Suprapubic skin (tissue), 4 donors: ENCODE data around the gene PRMT3. TPM values are rescaled to one million over a fixed set of nuclear protein-coding genes. Genes with fewer than 3 reads are reported as not detected.

Experiments used
- DNase-seq, 2 donors: peaks; one replicate each; pipeline ENCODE4 v3.0.0-alpha.2; 2019; ENCODE audit warnings: low spot score in 2 of 2
- H3K27ac ChIP-seq: fragments of 200-600 bp; sonication (generic); one replicate; pipeline ENCODE4 v1.5.1; 2019
- H3K27me3 ChIP-seq: fragments of 200-600 bp; sonication (generic); one replicate; pipeline ENCODE4 v1.5.1; 2019
- H3K36me3 ChIP-seq: fragments of 200-600 bp; sonication (generic); one replicate; pipeline ENCODE4 v1.5.1; 2019
- H3K4me1 ChIP-seq: fragments of 200-600 bp; sonication (generic); one replicate; pipeline ENCODE4 v1.5.1; 2019
- H3K4me3 ChIP-seq: fragments of 200-600 bp; sonication (generic); one replicate; pipeline ENCODE4 v1.5.1; 2019; ENCODE audit warnings: mild to moderate bottlenecking
- H3K9me3 ChIP-seq: fragments of 200-600 bp; sonication (generic); one replicate; pipeline ENCODE4 v1.5.1; 2019
- EP300 ChIP-seq: sonication (generic); formaldehyde crosslinking; IDR thresholded peaks from one replicate; pipeline ENCODE4 v1.6.1; 2017; ENCODE audit warnings: antibody characterized with exemption
- POLR2A ChIP-seq, 2 donors: fragments of 450-650 bp; IDR thresholded peaks; one replicate each; pipeline ENCODE4 v1.6.1; 2017; ENCODE audit warnings: antibody characterized with exemption in 2 of 2, mild to moderate bottlenecking in 2 of 2, moderate library complexity in 2 of 2
- POLR2AphosphoS5 ChIP-seq, 3 donors: sonication (generic); formaldehyde crosslinking; IDR thresholded peaks; one replicate each; pipeline ENCODE4 v1.6.1; 2017; ENCODE audit warnings: antibody characterized with exemption in 3 of 3
- WGBS: methylation state at CpG from one replicate; pipeline ENCODE4 v1.1.5; 2018; 5-methylcytosine and 5-hydroxymethylcytosine counted together
- total RNA-seq, 4 donors: library from RNA; depleted of rRNA; stranded (reverse); fragments of >200 nt; gene quantifications; one replicate each; pipeline ENCODE4 v1.1.0, GENCODE V29; 2016
- TF ChIP-seq, protein P1 (sequence below), 2 donors: fragments of 200-600 bp in 1 of 2; fragments of 450-650 bp in 1 of 2; sonication (generic) in 1 of 2; IDR thresholded peaks; one replicate each; pipeline ENCODE4 v1.5.1; 2016 to 2019; ENCODE audit warnings: antibody characterized with exemption in 2 of 2, mild to moderate bottlenecking in 1 of 2, moderate library complexity in 1 of 2

The PRMT3 gene
- total RNA-seq, 4 donors from 2014 or later, result 13.3 to 19.7 (median 15.5) TPM

DNA sequence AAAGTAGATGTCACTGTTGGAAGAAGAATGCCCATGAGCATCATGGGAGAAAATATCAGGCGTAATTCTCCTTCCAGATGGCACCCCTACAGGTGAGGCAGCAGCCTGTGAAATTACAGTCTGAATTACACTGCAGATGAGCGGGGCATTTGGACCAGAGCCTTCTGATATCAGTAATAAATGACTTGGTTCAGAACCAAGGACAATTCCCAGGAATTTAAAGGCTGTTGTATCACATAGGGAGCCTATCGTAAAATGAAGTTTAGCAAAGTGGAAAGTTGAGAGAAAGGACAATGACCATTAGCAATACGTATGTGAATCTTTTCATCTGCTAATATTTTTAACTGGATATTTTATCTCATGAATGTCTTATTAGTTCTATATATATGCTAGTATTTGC lies 61.3 kb downstream of the PRMT3 start:
- Histone ChIP-seq H3K4me1 (peaks cover 6% of the 10 kb centered on the region), H3K36me3 (no peaks in the 10 kb centered on the region), H3K27me3 (no peaks in the 10 kb centered on the region), H3K4me3 (no peak overlapping the region), H3K27ac (no peak overlapping the region), H3K9me3 (no peaks in the 10 kb centered on the region)
- TF ChIP-seq POLR2AphosphoS5 (IDR thresholded peaks at IDR 0.05), result no peak
- no peak for DNase-seq
- 98% methylated on average over 4 of the region's 4 CpGs for WGBS

DNA sequence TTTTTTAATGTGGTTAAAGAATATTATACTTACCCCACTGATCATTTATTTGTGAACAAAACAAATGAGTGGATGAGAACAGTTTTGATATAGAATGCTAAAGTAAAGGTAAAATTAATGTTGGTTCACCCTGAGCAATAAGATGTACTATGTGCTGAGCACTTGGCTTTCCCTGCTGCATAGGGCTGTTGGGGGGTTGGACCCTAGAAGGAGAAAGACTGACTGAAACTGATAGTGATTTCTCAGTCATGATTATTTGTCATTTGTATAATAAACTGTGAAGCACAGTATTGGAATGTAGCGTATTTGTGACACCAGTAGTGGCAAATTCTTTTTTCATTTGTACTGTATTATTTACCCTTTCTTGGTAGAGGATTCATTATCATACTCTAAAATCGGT lies 63.3 kb downstream of the PRMT3 start:
- TF ChIP-seq POLR2AphosphoS5 (IDR thresholded peaks at IDR 0.05) (no peak), POLR2A (IDR thresholded peaks at IDR 0.05) (no peak), EP300 (no peak)
- TF ChIP-seq, protein P1, sequence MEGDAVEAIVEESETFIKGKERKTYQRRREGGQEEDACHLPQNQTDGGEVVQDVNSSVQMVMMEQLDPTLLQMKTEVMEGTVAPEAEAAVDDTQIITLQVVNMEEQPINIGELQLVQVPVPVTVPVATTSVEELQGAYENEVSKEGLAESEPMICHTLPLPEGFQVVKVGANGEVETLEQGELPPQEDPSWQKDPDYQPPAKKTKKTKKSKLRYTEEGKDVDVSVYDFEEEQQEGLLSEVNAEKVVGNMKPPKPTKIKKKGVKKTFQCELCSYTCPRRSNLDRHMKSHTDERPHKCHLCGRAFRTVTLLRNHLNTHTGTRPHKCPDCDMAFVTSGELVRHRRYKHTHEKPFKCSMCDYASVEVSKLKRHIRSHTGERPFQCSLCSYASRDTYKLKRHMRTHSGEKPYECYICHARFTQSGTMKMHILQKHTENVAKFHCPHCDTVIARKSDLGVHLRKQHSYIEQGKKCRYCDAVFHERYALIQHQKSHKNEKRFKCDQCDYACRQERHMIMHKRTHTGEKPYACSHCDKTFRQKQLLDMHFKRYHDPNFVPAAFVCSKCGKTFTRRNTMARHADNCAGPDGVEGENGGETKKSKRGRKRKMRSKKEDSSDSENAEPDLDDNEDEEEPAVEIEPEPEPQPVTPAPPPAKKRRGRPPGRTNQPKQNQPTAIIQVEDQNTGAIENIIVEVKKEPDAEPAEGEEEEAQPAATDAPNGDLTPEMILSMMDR (IDR thresholded peaks at IDR 0.05), result no peak
- H3K36me3 ChIP-seq, result no peaks in the 10 kb centered on the region
- WGBS, result 82% methylated on average over 2 of the region's 2 CpGs
- H3K27ac ChIP-seq, result no peak overlapping the region
- no peaks in the 10 kb centered on the region for H3K27me3 ChIP-seq
- H3K9me3 ChIP-seq, result no peaks in the 10 kb centered on the region
- H3K4me1 ChIP-seq, result peaks cover 6% of the 10 kb centered on the region
- H3K4me3 ChIP-seq, result no peak overlapping the region
- DNase-seq, result no peak

DNA sequence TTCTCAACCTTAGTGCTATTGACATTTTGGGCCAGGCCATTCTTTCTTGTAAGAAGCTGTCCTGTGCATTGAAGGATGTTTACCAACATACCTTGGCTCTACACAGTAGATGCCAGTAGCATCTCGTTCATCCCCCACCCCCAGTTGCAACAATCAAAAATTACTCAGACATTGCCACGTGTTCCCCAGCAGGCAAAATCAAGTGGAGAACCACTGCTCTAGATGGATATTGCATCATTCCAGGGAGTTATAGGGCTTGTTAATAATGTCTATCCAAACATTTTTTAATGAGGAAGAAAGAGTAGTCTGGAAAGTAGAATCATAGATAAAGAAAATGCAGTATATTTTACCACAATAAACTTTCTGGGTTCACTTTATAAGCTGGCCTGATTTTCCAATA lies 64.1 kb downstream of the PRMT3 start:
- DNase-seq, result no peak
- Histone ChIP-seq H3K4me1 (peaks cover 6% of the 10 kb centered on the region), H3K27ac (no peak overlapping the region), H3K4me3 (no peak overlapping the region), H3K27me3 (no peaks in the 10 kb centered on the region), H3K9me3 (no peaks in the 10 kb centered on the region), H3K36me3 (no peaks in the 10 kb centered on the region)
- 62% methylated on average over 2 of the region's 2 CpGs for WGBS
- TF ChIP-seq EP300 (no peak), POLR2A (IDR thresholded peaks at IDR 0.05) (no peak), POLR2AphosphoS5 (IDR thresholded peaks at IDR 0.05) (no peak)
- TF ChIP-seq, protein P1 (IDR thresholded peaks at IDR 0.05), result no peak

DNA sequence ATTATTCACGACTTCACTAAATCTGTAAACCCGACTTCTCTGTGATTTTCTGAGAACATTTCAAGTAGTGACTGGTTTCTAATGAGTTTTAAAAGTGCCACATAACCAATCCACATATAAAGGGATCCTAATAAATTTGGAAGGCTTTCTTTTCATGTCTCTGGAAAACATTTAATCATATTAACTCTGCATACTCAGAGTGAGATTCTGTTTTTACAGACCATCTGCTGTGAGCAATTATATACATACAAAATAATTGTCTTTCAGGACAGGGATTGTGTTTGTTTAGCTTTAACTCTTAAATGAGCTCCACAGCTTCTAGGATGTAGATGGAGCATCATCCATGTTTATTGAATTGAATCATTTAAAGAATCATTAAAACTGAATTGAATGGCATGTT lies 65.1 kb downstream of the PRMT3 start:
- Histone ChIP-seq H3K9me3 (no peaks in the 10 kb centered on the region), H3K27ac (no peak overlapping the region), H3K4me3 (no peak overlapping the region), H3K36me3 (no peaks in the 10 kb centered on the region), H3K4me1 (peaks cover 6% of the 10 kb centered on the region), H3K27me3 (no peaks in the 10 kb centered on the region)
- no peak for DNase-seq
- WGBS, result 66% methylated on average over 2 of the region's 2 CpGs
- TF ChIP-seq EP300 (no peak), POLR2A (IDR thresholded peaks at IDR 0.05) (no peak), POLR2AphosphoS5 (IDR thresholded peaks at IDR 0.05) (no peak)
- TF ChIP-seq, protein P1 (IDR thresholded peaks at IDR 0.05), result no peak

DNA sequence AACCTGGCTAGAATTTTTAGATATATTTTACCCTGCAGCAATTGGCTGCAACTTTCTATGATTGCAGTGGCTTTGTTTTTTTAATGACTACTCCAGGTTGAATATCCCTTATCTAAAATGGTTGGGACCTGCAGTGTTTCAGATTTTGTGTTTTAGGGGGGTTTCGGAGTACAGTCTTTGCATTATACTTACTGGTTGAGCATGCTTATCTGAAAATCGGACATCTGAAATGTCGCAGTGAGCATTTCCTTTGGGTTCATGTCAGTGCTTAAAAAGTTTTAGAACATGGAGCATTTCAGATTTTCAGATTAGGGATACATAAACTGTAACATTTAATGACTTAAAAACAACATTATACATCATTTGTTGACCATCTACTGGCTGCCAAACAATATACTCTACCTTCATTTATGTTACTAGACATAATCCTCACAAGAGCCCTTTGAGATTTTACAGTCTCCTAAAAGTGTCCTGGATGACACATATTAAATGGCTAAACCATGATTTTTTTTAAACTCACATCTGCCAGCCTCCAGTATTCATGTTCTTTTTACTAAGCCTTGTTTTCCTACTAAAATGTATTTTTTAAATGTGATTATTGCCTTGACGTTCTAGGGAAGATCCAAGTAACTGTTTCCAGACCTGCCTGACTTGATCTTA lies 66.3 kb downstream of the PRMT3 start:
- DNase-seq, result no peak
- Histone ChIP-seq H3K36me3 (no peaks in the 10 kb centered on the region), H3K9me3 (no peaks in the 10 kb centered on the region), H3K27me3 (no peaks in the 10 kb centered on the region), H3K4me1 (peaks cover 6% of the 10 kb centered on the region), H3K27ac (no peak overlapping the region), H3K4me3 (no peak overlapping the region)
- WGBS, result 91% methylated on average over 4 of the region's 4 CpGs
- TF ChIP-seq, protein P1 (IDR thresholded peaks at IDR 0.05), result no peak
- TF ChIP-seq EP300 (no peak), POLR2AphosphoS5 (IDR thresholded peaks at IDR 0.05) (no peak), POLR2A (IDR thresholded peaks at IDR 0.05) (no peak)
